Breast epithelium (tissue), 3 donors: ENCODE measurements around the gene CBLN4.

Source experiments
- CTCF ChIP-seq, 3 donors: fragments of 450-650 bp; IDR thresholded peaks; one replicate each; pipeline ENCODE4 v1.5.1; 2016 to 2017; ENCODE audit warnings: antibody characterized with exemption in 3 of 3, mild to moderate bottlenecking in 3 of 3, moderate library complexity in 3 of 3
- POLR2A ChIP-seq: fragments of 450-650 bp; IDR thresholded peaks from one replicate; pipeline ENCODE4 v1.6.1; 2016; ENCODE audit warnings: antibody characterized with exemption, mild to moderate bottlenecking, moderate library complexity
- POLR2AphosphoS5 ChIP-seq, 3 donors: sonication (generic); formaldehyde crosslinking; IDR thresholded peaks; one replicate each; pipeline ENCODE4 v1.6.1; 2017; ENCODE audit warnings: antibody characterized with exemption in 3 of 3

DNA sequence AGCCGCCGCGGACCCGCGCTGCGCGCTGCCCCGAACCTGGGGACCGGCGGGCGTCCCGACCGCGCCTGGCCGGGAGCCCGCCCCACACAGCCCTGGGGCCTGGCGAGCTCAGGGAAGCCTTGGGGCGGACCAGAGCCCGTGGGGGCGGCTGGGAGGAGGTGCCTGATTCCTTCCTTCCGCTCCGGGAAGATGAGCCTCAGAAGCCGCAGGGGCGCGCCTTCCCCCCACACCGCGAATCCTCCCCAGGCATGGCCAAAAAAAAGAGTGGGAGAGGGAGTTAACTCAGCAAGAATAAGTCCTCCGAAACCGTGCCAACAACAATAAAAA, at the start of gene CBLN4:
- TF ChIP-seq CTCF (IDR thresholded peaks at IDR 0.05) (no peak), POLR2AphosphoS5 (IDR thresholded peaks at IDR 0.05) (no peak), POLR2A (no peak)
